SK-N-SH (cell line): Measurements from ENCODE around the gene KCNB1. TPM values are rescaled to one million over a fixed set of nuclear protein-coding genes. Genes with fewer than 3 reads are reported as not detected.

Experiments
- CTCF ChIA-PET: fragments of 300-600, 350-600 bp; formaldehyde crosslinking; extraction: SDS; loops from one replicate; lab custom pipeline; 2021; lab: Yijun Ruan, JAX
- POLR2A ChIA-PET: fragments of 350-600 bp; sonication (Branson Sonifier 250); formaldehyde crosslinking; extraction: SDS; loops from one replicate; lab custom pipeline; 2020; ENCODE audit warnings: antibody characterized with exemption, inconsistent platforms; lab: Yijun Ruan, JAX
- DNase-seq: peaks from one replicate; pipeline ENCODE4 v3.0.0; 2012
- H2AFZ ChIP-seq: fragments of 200-600 bp; sonication (generic); 2 replicates; pipeline ENCODE4 v1.8.1; 2016; ENCODE audit warnings: antibody characterized with exemption, mild to moderate bottlenecking, low read depth
- H3F3A ChIP-seq: fragments of 200-600 bp; sonication (generic); replicated peaks from 2 replicates; pipeline ENCODE3; 2016; ENCODE audit warnings: antibody characterized with exemption, mild to moderate bottlenecking; ENCODE audit not compliant: insufficient read depth
- H3K27ac ChIP-seq, 2 experiments: fragments of 200-500 bp in 1 of 2; fragments of 200-600 bp in 1 of 2; sonication (Bioruptor generic) in 1 of 2; sonication (generic), shearing (Covaris generic) in 1 of 2; 2 replicates each; pipeline versions ENCODE4 v1.5.1 to v1.6.1; 2014 to 2016; ENCODE audit warnings: low read depth in 2 of 2, inconsistent platforms in 1 of 2, low read length in 1 of 2, mild to moderate bottlenecking in 1 of 2, mixed read lengths in 1 of 2
- H3K27me3 ChIP-seq: fragments of 200-600 bp; sonication (generic), shearing (Covaris generic); 2 replicates; pipeline ENCODE4 v1.6.1; 2016; ENCODE audit warnings: mixed run types; ENCODE audit not compliant: insufficient read depth
- H3K36me3 ChIP-seq, 2 experiments: fragments of 200-500 bp in 1 of 2; fragments of 200-600 bp in 1 of 2; sonication (Bioruptor generic) in 1 of 2; sonication (generic) in 1 of 2; replicated peaks in 1 of 2; 2 replicates each; pipeline versions ENCODE3 to v1.5.1; 2014 to 2016; ENCODE audit warnings: low read length in 1 of 2, mild to moderate bottlenecking in 1 of 2; ENCODE audit not compliant: insufficient read depth in 2 of 2, control insufficient read depth in 1 of 2
- H3K4me1 ChIP-seq, 2 experiments: fragments of 200-500 bp in 1 of 2; fragments of 200-600 bp in 1 of 2; sonication (Bioruptor generic) in 1 of 2; sonication (generic), shearing (Covaris generic) in 1 of 2; 2 replicates each; pipeline versions ENCODE4 v1.5.1 to v1.6.1; 2014 to 2016; ENCODE audit warnings: low read depth in 1 of 2, low read length in 1 of 2, mixed run types in 1 of 2; ENCODE audit not compliant: insufficient read depth in 2 of 2, control insufficient read depth in 1 of 2
- H3K4me2 ChIP-seq: fragments of 200-600 bp; sonication (generic), shearing (Covaris generic); 2 replicates; pipeline ENCODE4 v1.6.1; 2017; ENCODE audit warnings: mixed run types
- H3K4me3 ChIP-seq, 2 experiments: fragments of 200-500 bp in 1 of 2; fragments of 200-600 bp in 1 of 2; sonication (Bioruptor generic) in 1 of 2; sonication (generic), shearing (Covaris generic) in 1 of 2; 2 replicates each; pipeline versions ENCODE4 v1.5.1 to v1.8.1; 2014 to 2016; ENCODE audit warnings: low read depth in 2 of 2, inconsistent platforms in 1 of 2, low read length in 1 of 2, mild to moderate bottlenecking in 1 of 2, mixed read lengths in 1 of 2, moderate library complexity in 1 of 2
- H3K79me2 ChIP-seq: fragments of 200-600 bp; sonication (generic); 2 replicates; pipeline ENCODE4 v1.8.1; 2017; ENCODE audit warnings: mild to moderate bottlenecking; ENCODE audit not compliant: insufficient read depth
- H3K9ac ChIP-seq: fragments of 200-600 bp; sonication (generic); 2 replicates; pipeline ENCODE4 v1.6.1; 2017; ENCODE audit warnings: mixed run types
- H3K9me2 ChIP-seq: fragments of 200-600 bp; sonication (generic); 2 replicates; pipeline ENCODE4 v1.6.1; 2017; ENCODE audit warnings: mixed run types
- H3K9me3 ChIP-seq: fragments of 200-600 bp; sonication (generic); 2 replicates; pipeline ENCODE4 v1.6.1; 2017; ENCODE audit warnings: mixed run types, mild to moderate bottlenecking, moderate library complexity
- H4K20me1 ChIP-seq: fragments of 200-600 bp; sonication (generic); 2 replicates; pipeline ENCODE4 v1.6.1; 2017; ENCODE audit warnings: mild to moderate bottlenecking, mixed run types; ENCODE audit not compliant: insufficient read depth
- EP300 ChIP-seq, 2 experiments: IDR thresholded peaks; 2 replicates each; pipeline versions ENCODE4 v1.4.0 to v1.6.1; 2012; ENCODE audit warnings: borderline replicate concordance in 1 of 2, low read depth in 1 of 2, low read length in 1 of 2
- EZH2phosphoT487 ChIP-seq: fragments of 200-600 bp; sonication (generic); IDR thresholded peaks from 2 replicates; pipeline ENCODE4 v1.6.1; 2017; ENCODE audit warnings: low read depth, mixed run types, mild to moderate bottlenecking, antibody characterized with exemption, moderate library complexity, borderline replicate concordance
- FOSL2 ChIP-seq: IDR thresholded peaks from 2 replicates; pipeline ENCODE4 v1.4.0; 2012; ENCODE audit warnings: low read depth, mild to moderate bottlenecking, moderate library complexity, borderline replicate concordance
- GABPA ChIP-seq: IDR thresholded peaks from 2 replicates; pipeline ENCODE4 v1.4.0; 2012; ENCODE audit warnings: low read depth, mild to moderate bottlenecking
- IRF3 ChIP-seq: fragments of 150-350 bp; IDR thresholded peaks from 2 replicates; pipeline ENCODE4 v1.6.1; 2016; ENCODE audit warnings: mild to moderate bottlenecking, low read depth, low read length
- JUND ChIP-seq: IDR thresholded peaks from 2 replicates; pipeline ENCODE4 v1.4.0; 2012
- MAX ChIP-seq: IDR thresholded peaks from 2 replicates; pipeline ENCODE4 v1.4.0; 2012; ENCODE audit warnings: low read depth
- MXI1 ChIP-seq: IDR thresholded peaks from 2 replicates; pipeline ENCODE4 v1.6.1; 2012; ENCODE audit warnings: mild to moderate bottlenecking, low read depth, low read length, improper control_type of control experiment
- PBX3 ChIP-seq: IDR thresholded peaks from 2 replicates; pipeline ENCODE4; 2012
- POLR2AphosphoS5 ChIP-seq: IDR thresholded peaks from 2 replicates; pipeline ENCODE4 v1.6.1; 2012; ENCODE audit warnings: low read depth, low read length
- RCOR1 ChIP-seq: fragments of 150-350 bp; IDR thresholded peaks from 2 replicates; pipeline ENCODE4 v1.6.1; 2017; ENCODE audit warnings: antibody characterized with exemption, low read length
- REST ChIP-seq: IDR thresholded peaks from 2 replicates; pipeline ENCODE4 v1.6.1; 2012; ENCODE audit warnings: mild to moderate bottlenecking, low read depth, low read length, moderate library complexity
- RXRA ChIP-seq: IDR thresholded peaks from 2 replicates; pipeline ENCODE4 v1.4.0; 2012; ENCODE audit warnings: low read depth, mild to moderate bottlenecking, borderline replicate concordance
- SIN3A ChIP-seq: IDR thresholded peaks from 2 replicates; pipeline ENCODE4 v1.6.1; 2012; ENCODE audit warnings: low read depth, mild to moderate bottlenecking, low read length, moderate library complexity, borderline replicate concordance
- TAF1 ChIP-seq: IDR thresholded peaks from 2 replicates; pipeline ENCODE4 v1.6.1; 2012; ENCODE audit warnings: low read depth, mild to moderate bottlenecking, low read length, moderate library complexity, borderline replicate concordance
- TEAD4 ChIP-seq: IDR thresholded peaks from 2 replicates; pipeline ENCODE4 v1.4.0; 2012; ENCODE audit warnings: mild to moderate bottlenecking, borderline replicate concordance; ENCODE audit not compliant: insufficient read depth
- USF1 ChIP-seq: IDR thresholded peaks from 2 replicates; pipeline ENCODE4 v1.4.0; 2012; ENCODE audit warnings: low read depth, borderline replicate concordance
- USF2 ChIP-seq: fragments of 150-350 bp; IDR thresholded peaks from 2 replicates; pipeline ENCODE4 v1.6.1; 2017; ENCODE audit warnings: antibody characterized with exemption, low read length, low read depth, borderline replicate concordance
- YY1 ChIP-seq: IDR thresholded peaks from 2 replicates; pipeline ENCODE4 v1.4.0; 2012; ENCODE audit warnings: low read depth, mild to moderate bottlenecking
- ZBTB33 ChIP-seq: IDR thresholded peaks from 2 replicates; pipeline ENCODE4 v1.4.0; 2012; ENCODE audit warnings: low read depth, borderline replicate concordance
- WGBS: methylation state at CpG from one replicate; pipeline ENCODE4 v1.1.6; 2017; ENCODE audit warnings: low lambda C conversion rate; 5-methylcytosine and 5-hydroxymethylcytosine counted together
- polyA plus RNA-seq, 3 experiments: library from polyadenylated mRNA; depleted of rRNA; stranded (reverse); fragments of >200 nt; gene quantifications; 2 replicates each; pipeline ENCODE4 v1.2.3, GENCODE V29; 2012

KCNB1 gene
- polyA plus RNA-seq, 1 of the 3 experiments (the other 2 are of a cell fraction) = 0.82 TPM

GRCh38 chr20:49444553-49444990 lies 37.9 kb downstream of the KCNB1 start:
- no peak overlapping the region for H3K4me2 ChIP-seq
- 100% methylated on average over 1 of the region's 1 CpG for WGBS
- no peaks in the 10 kb centered on the region for H3K79me2 ChIP-seq
- no peak overlapping the region for H3K9ac ChIP-seq
- no peaks in the 10 kb centered on the region for H3K9me2 ChIP-seq
- H3K9me3 ChIP-seq = no peaks in the 10 kb centered on the region
- TF ChIP-seq JUND (no peak), REST (no peak), MXI1 (no peak), SIN3A (no peak), USF1 (no peak), EZH2phosphoT487 (no peak), IRF3 (no peak), RXRA (no peak), TAF1 (no peak), TEAD4 (no peak), PBX3 (no peak), GABPA (no peak), RCOR1 (no peak), POLR2AphosphoS5 (no peak), USF2 (no peak), YY1 (no peak), EP300 (IDR thresholded peaks at IDR 0.05; ENCODE audit: borderline replicate concordance in 1 of 2, low read depth in 1 of 2, low read length in 1 of 2) (no peak), FOSL2 (no peak), MAX (no peak), ZBTB33 (no peak)
- TF ChIP-seq, all 33 proteins: peak for 0
- Histone ChIP-seq H3K4me3 (no peak overlapping the region), H3F3A (no peaks in the 10 kb centered on the region), H3K27me3 (no peaks in the 10 kb centered on the region), H2AFZ (no peak overlapping the region), H3K36me3 (no peaks in the 10 kb centered on the region), H3K27ac (peak overlapping the region in 1 of 2 experiments; percentile 34; a peak in 2 of 4 replicates), H3K4me1 (peaks cover 0 to 28% of the 10 kb centered on the region in 2 experiments; a peak in 2 of 4 replicates), H4K20me1 (no peaks in the 10 kb centered on the region)
- ChIA-PET CTCF (interaction anchor here (1.0 to 2.6 kb wide), 5 partner anchors 13 to 89 kb away, joined by 3 to 12 read pairs (median 4); no protein-coding TSS in a partner anchor), POLR2A (no interaction called here)
- DNase-seq = no peak
